Lower leg skin (tissue), 4 donors: Measurements from ENCODE around the gene THEM5. TPM values are rescaled to one million over a fixed set of nuclear protein-coding genes. Genes with fewer than 3 reads are reported as not detected.
"Not testable (repeated sequence)": the region's sequence is repeated elsewhere in the genome, so short reads cannot be mapped to it uniquely, and the experiment has no call there.

ENCODE experiments used
- DNase-seq, 2 donors: peaks; one replicate each; pipeline ENCODE4 v3.0.0-alpha.2; 2019; ENCODE audit warnings: low spot score in 2 of 2
- H3K4me3 ChIP-seq: fragments of 200-600 bp; sonication (generic); 2 replicates; pipeline ENCODE4 v1.5.1; 2017; ENCODE audit warnings: mild to moderate bottlenecking, low read depth; ENCODE audit not compliant: poor library complexity, severe bottlenecking
- CTCF ChIP-seq, 3 donors: fragments of 450-650 bp; IDR thresholded peaks; one replicate each; pipeline ENCODE4 v1.5.1; 2016; ENCODE audit warnings: antibody characterized with exemption in 3 of 3, mild to moderate bottlenecking in 3 of 3, moderate library complexity in 2 of 3
- POLR2A ChIP-seq, 2 donors: fragments of 450-650 bp; IDR thresholded peaks; one replicate each; pipeline ENCODE4 v1.6.1; 2016 to 2017; ENCODE audit warnings: antibody characterized with exemption in 2 of 2, mild to moderate bottlenecking in 1 of 2, moderate library complexity in 1 of 2
- WGBS, 2 donors: methylation state at CpG; one replicate each; pipeline ENCODE4 v1.1.5; 2018; 5-methylcytosine and 5-hydroxymethylcytosine counted together
- intact Hi-C: fragments of 100-400 bp; cut with DNase I; formaldehyde crosslinking; loops from one replicate; pipeline ENCODE4 v1.15.0; 2023; ENCODE audit warnings: low total_unique reads
- total RNA-seq, 4 donors: library from RNA; depleted of rRNA; stranded (reverse); fragments of >200 nt; gene quantifications; one replicate each; pipeline ENCODE4 v1.1.0, GENCODE V29; 2016

The THEM5 gene
- 100 to 1,000 TPM in 1 of 4 donors, 10 to 100 TPM in 3; 74.4 to 115 (median 88.3) TPM for total RNA-seq

- no peak within 1 kb of the TSS for H3K4me3 ChIP-seq
- 47 to 63% methylated on average over 5 of the region's 5 CpGs for WGBS, 2 donors
- no peak for TF ChIP-seq POLR2A (IDR thresholded peaks at IDR 0.05)
- TF ChIP-seq CTCF (IDR thresholded peaks at IDR 0.05) = no peak
- intact Hi-C loops = no loop called here
- no peak for DNase-seq
Measured at GRCh38 chr1:151853411-151853943, at the start of gene THEM5. TSS of gene THEM5 (minus strand) at chr1:151853712. CDS start at chr1:151853565, 147 bp downstream.

- DNase-seq = no peak
- intact Hi-C loops = no loop called here
- H3K4me3 ChIP-seq = no peak overlapping the region
- WGBS, 2 donors = 73 to 76% methylated on average over 2 of the region's 2 CpGs
- TF ChIP-seq CTCF (IDR thresholded peaks at IDR 0.05) (no peak), POLR2A (IDR thresholded peaks at IDR 0.05) (no peak)
Measured at GRCh38 chr1:151902858-151903257, 49.3 kb upstream of the THEM5 start.

GRCh38 chr1:151900804-151901203 is 47.3 kb upstream of the THEM5 start:
- intact Hi-C loops, H3K4me3 ChIP-seq, DNase-seq: not testable (repeated sequence)
- WGBS, 2 donors = 94 to 95% methylated on average over 3 of the region's 3 CpGs

GRCh38 chr1:151898519-151898991 is 45.0 kb upstream of the THEM5 start:
- TF ChIP-seq POLR2A (IDR thresholded peaks at IDR 0.05) = no peak
- no peak for TF ChIP-seq CTCF (IDR thresholded peaks at IDR 0.05)
- intact Hi-C loops = no loop called here
- no peak for DNase-seq
- no peak overlapping the region for H3K4me3 ChIP-seq
- 52 to 69% methylated on average over 2 of the region's 2 CpGs for WGBS, 2 donors

- no peak for DNase-seq
- H3K4me3 ChIP-seq = no peak overlapping the region
- intact Hi-C loops = no loop called here
- WGBS, 2 donors = 69 to 76% methylated on average over 10 of the region's 10 CpGs
- TF ChIP-seq POLR2A (IDR thresholded peaks at IDR 0.05) (no peak), CTCF (IDR thresholded peaks at IDR 0.05) (no peak)
Measured at GRCh38 chr1:151897991-151898431, 44.5 kb upstream of the THEM5 start.

- WGBS, 2 donors = 90 to 96% methylated on average over 9 of the region's 9 CpGs
- H3K4me3 ChIP-seq = no peak overlapping the region
- TF ChIP-seq POLR2A (IDR thresholded peaks at IDR 0.05) (no peak), CTCF (IDR thresholded peaks at IDR 0.05) (no peak)
- no peak for DNase-seq
- intact Hi-C loops = no loop called here
Measured at GRCh38 chr1:151893176-151893924, 39.8 kb upstream of the THEM5 start.
